ENCODE data around the gene DAPK1.

DAPK1 gene

DNA sequence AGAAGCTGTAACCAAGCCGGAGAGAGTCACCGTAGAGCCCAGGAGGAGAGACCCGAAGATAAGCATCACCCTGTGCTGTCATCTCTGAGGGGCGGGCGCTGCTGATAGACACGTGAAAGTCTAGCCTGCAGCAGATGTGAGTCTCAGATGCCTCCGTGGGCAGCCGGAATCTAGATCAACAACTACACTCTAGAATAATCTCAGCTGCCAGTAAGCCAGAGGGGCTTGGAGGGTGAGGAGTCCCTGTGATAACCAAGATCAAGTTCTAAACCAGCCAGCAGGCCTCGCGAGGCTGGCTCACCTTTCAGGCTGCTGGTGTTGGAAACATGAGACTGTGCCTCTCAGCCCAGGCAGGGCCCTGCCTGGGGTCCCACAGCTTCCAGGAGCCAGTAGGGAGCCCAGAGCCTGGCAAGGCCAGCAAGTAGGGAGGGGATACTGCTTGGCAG, 54.1 kb downstream of the DAPK1 start:
- no peak for ATAC-seq
- no peak for TF ChIP-seq PPARA (CRISPR knock-in tag; IDR thresholded peaks at IDR 0.05; ENCODE audit: borderline replicate concordance)
- TF ChIP-seq CSDC2 (CRISPR knock-in tag; IDR thresholded peaks at IDR 0.05): no peak
- TF ChIP-seq, protein P1, sequence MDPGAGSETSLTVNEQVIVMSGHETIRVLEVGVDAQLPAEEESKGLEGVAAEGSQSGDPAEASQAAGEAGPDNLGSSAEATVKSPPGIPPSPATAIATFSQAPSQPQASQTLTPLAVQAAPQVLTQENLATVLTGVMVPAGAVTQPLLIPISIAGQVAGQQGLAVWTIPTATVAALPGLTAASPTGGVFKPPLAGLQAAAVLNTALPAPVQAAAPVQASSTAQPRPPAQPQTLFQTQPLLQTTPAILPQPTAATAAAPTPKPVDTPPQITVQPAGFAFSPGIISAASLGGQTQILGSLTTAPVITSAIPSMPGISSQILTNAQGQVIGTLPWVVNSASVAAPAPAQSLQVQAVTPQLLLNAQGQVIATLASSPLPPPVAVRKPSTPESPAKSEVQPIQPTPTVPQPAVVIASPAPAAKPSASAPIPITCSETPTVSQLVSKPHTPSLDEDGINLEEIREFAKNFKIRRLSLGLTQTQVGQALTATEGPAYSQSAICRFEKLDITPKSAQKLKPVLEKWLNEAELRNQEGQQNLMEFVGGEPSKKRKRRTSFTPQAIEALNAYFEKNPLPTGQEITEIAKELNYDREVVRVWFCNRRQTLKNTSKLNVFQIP (CRISPR knock-in tag; IDR thresholded peaks at IDR 0.05; ENCODE audit: borderline replicate concordance, low read depth): no peak
- no peak for TF ChIP-seq ZFP30 (CRISPR knock-in tag; IDR thresholded peaks at IDR 0.05)
- no peak for TF ChIP-seq TOX (CRISPR knock-in tag; IDR thresholded peaks at IDR 0.05; ENCODE audit: borderline replicate concordance)
- TF ChIP-seq ZNF70 (CRISPR knock-in tag; IDR thresholded peaks at IDR 0.05): no peak
- no peak for TF ChIP-seq ESRRG (CRISPR knock-in tag; IDR thresholded peaks at IDR 0.05)
- no peak for TF ChIP-seq BACH2 (CRISPR knock-in tag; IDR thresholded peaks at IDR 0.05; ENCODE audit: borderline replicate concordance)
- TF ChIP-seq, protein P2, sequence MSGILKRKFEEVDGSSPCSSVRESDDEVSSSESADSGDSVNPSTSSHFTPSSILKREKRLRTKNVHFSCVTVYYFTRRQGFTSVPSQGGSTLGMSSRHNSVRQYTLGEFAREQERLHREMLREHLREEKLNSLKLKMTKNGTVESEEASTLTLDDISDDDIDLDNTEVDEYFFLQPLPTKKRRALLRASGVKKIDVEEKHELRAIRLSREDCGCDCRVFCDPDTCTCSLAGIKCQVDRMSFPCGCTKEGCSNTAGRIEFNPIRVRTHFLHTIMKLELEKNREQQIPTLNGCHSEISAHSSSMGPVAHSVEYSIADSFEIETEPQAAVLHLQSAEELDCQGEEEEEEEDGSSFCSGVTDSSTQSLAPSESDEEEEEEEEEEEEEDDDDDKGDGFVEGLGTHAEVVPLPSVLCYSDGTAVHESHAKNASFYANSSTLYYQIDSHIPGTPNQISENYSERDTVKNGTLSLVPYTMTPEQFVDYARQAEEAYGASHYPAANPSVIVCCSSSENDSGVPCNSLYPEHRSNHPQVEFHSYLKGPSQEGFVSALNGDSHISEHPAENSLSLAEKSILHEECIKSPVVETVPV (CRISPR knock-in tag; IDR thresholded peaks at IDR 0.05): no peak
- no peak for TF ChIP-seq ZNF565 (CRISPR knock-in tag; conservative IDR thresholded peaks at IDR 0.05; ENCODE audit: low read depth)
- TF ChIP-seq ZNF8 (CRISPR knock-in tag; IDR thresholded peaks at IDR 0.05): no peak
- no peak for TF ChIP-seq ZFP3 (CRISPR knock-in tag; IDR thresholded peaks at IDR 0.05)
- TF ChIP-seq ISL1 (CRISPR knock-in tag; IDR thresholded peaks at IDR 0.05): no peak
- TF ChIP-seq, protein P3, sequence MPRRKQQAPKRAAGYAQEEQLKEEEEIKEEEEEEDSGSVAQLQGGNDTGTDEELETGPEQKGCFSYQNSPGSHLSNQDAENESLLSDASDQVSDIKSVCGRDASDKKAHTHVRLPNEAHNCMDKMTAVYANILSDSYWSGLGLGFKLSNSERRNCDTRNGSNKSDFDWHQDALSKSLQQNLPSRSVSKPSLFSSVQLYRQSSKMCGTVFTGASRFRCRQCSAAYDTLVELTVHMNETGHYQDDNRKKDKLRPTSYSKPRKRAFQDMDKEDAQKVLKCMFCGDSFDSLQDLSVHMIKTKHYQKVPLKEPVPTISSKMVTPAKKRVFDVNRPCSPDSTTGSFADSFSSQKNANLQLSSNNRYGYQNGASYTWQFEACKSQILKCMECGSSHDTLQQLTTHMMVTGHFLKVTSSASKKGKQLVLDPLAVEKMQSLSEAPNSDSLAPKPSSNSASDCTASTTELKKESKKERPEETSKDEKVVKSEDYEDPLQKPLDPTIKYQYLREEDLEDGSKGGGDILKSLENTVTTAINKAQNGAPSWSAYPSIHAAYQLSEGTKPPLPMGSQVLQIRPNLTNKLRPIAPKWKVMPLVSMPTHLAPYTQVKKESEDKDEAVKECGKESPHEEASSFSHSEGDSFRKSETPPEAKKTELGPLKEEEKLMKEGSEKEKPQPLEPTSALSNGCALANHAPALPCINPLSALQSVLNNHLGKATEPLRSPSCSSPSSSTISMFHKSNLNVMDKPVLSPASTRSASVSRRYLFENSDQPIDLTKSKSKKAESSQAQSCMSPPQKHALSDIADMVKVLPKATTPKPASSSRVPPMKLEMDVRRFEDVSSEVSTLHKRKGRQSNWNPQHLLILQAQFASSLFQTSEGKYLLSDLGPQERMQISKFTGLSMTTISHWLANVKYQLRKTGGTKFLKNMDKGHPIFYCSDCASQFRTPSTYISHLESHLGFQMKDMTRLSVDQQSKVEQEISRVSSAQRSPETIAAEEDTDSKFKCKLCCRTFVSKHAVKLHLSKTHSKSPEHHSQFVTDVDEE (CRISPR knock-in tag; IDR thresholded peaks at IDR 0.05): no peak
- no peak for TF ChIP-seq ARNTL (CRISPR knock-in tag; IDR thresholded peaks at IDR 0.05; ENCODE audit: borderline replicate concordance, low read depth)
- TF ChIP-seq GLIS3 (CRISPR knock-in tag; IDR thresholded peaks at IDR 0.05): no peak
- TF ChIP-seq, protein P4, sequence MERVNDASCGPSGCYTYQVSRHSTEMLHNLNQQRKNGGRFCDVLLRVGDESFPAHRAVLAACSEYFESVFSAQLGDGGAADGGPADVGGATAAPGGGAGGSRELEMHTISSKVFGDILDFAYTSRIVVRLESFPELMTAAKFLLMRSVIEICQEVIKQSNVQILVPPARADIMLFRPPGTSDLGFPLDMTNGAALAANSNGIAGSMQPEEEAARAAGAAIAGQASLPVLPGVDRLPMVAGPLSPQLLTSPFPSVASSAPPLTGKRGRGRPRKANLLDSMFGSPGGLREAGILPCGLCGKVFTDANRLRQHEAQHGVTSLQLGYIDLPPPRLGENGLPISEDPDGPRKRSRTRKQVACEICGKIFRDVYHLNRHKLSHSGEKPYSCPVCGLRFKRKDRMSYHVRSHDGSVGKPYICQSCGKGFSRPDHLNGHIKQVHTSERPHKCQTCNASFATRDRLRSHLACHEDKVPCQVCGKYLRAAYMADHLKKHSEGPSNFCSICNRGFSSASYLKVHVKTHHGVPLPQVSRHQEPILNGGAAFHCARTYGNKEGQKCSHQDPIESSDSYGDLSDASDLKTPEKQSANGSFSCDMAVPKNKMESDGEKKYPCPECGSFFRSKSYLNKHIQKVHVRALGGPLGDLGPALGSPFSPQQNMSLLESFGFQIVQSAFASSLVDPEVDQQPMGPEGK (CRISPR knock-in tag; IDR thresholded peaks at IDR 0.05; ENCODE audit: borderline replicate concordance): no peak
- TF ChIP-seq, protein P5, sequence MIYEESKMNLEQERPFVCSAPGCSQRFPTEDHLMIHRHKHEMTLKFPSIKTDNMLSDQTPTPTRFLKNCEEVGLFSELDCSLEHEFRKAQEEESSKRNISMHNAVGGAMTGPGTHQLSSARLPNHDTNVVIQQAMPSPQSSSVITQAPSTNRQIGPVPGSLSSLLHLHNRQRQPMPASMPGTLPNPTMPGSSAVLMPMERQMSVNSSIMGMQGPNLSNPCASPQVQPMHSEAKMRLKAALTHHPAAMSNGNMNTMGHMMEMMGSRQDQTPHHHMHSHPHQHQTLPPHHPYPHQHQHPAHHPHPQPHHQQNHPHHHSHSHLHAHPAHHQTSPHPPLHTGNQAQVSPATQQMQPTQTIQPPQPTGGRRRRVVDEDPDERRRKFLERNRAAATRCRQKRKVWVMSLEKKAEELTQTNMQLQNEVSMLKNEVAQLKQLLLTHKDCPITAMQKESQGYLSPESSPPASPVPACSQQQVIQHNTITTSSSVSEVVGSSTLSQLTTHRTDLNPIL (CRISPR knock-in tag; IDR thresholded peaks at IDR 0.05; ENCODE audit: low read depth): no peak

DNA sequence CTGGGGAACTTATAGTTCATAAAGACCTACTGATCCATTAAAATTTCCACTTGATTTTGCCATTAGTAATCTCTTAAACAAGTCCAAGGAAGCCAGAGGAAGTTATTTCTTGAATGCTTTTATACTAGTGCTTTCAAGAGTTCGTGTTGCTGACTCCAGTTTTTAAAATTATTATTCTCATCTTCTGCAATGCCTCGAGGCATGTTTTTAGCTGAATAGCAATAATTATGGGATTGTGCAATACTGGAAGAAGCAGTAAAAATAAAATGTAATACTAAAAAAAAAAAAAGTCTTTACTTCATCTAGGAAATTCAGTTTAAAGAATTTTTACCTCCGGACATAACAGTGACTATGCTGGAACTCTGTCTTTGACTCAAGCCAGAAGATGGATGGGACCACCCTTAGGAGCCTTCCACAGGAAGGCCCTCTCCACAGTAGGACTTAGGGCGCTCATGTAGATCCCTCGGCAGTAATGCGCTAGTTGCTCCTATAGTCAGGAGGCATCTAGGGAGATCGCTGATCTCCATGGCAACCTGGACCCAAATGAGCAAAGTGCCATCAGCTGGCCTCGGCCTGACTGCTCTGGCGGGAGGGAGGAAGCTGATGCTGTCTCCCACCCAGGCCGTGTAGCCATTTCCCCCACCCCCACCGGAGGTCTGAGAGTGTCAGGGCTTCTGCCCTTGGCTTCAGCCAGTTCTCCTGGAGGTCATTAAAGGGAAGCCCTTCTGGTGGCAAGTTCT, 56.7 kb downstream of the DAPK1 start:
- TF ChIP-seq OSR1 (CRISPR knock-in tag; IDR thresholded peaks at IDR 0.05) (no peak), GLIS3 (CRISPR knock-in tag; IDR thresholded peaks at IDR 0.05) (no peak)
- no peak for ATAC-seq

DNA sequence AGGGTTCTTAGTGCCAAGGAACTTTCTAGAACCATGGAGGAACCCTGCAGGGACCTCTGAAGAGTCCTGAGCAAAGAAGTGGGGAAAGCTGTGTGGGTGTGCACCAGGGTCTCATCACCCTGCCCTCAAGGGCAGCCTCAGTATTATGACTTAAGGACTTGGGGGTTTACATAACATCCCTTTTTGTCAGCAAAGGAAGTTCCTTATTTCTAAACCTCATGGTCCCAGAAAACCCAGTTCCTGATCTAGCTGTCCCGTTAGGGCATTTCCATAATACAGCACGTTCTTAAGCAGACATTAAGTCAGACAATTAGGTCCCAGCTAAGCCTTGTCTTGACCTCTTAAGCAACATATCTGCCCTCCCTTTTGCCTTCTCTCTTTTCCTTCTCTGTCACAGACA, 57.3 kb downstream of the DAPK1 start:
- no peak for ATAC-seq
- no peak for TF ChIP-seq ARNTL (CRISPR knock-in tag; IDR thresholded peaks at IDR 0.05; ENCODE audit: borderline replicate concordance, low read depth)
- no peak for TF ChIP-seq ZC3H10 (CRISPR knock-in tag; IDR thresholded peaks at IDR 0.05)
- TF ChIP-seq BACH2 (CRISPR knock-in tag; IDR thresholded peaks at IDR 0.05; ENCODE audit: borderline replicate concordance): no peak
- no peak for TF ChIP-seq TOX (CRISPR knock-in tag; IDR thresholded peaks at IDR 0.05; ENCODE audit: borderline replicate concordance)
- TF ChIP-seq TCF4 (CRISPR knock-in tag; IDR thresholded peaks at IDR 0.05; ENCODE audit: borderline replicate concordance): no peak
- TF ChIP-seq, protein P4 (CRISPR knock-in tag; IDR thresholded peaks at IDR 0.05; ENCODE audit: borderline replicate concordance): no peak
- TF ChIP-seq ZFP3 (CRISPR knock-in tag; IDR thresholded peaks at IDR 0.05): no peak
- no peak for TF ChIP-seq ZNF8 (CRISPR knock-in tag; IDR thresholded peaks at IDR 0.05)
- no peak for TF ChIP-seq OSR1 (CRISPR knock-in tag; IDR thresholded peaks at IDR 0.05)
- no peak for TF ChIP-seq RARB (CRISPR knock-in tag; IDR thresholded peaks at IDR 0.05)
- TF ChIP-seq GLIS3 (CRISPR knock-in tag; IDR thresholded peaks at IDR 0.05): no peak
- TF ChIP-seq ZNF565 (CRISPR knock-in tag; conservative IDR thresholded peaks at IDR 0.05; ENCODE audit: low read depth): no peak
- TF ChIP-seq SNAI2 (CRISPR knock-in tag; IDR thresholded peaks at IDR 0.05): no peak
- TF ChIP-seq ISL1 (CRISPR knock-in tag; IDR thresholded peaks at IDR 0.05): no peak
- TF ChIP-seq, protein P1 (CRISPR knock-in tag; IDR thresholded peaks at IDR 0.05; ENCODE audit: borderline replicate concordance, low read depth): no peak
- TF ChIP-seq CSDC2 (CRISPR knock-in tag; IDR thresholded peaks at IDR 0.05): no peak
- no peak for TF ChIP-seq PPARA (CRISPR knock-in tag; IDR thresholded peaks at IDR 0.05; ENCODE audit: borderline replicate concordance)

Measured in SK-N-SH treated with all-trans-retinoic acid at 6 μM for 48 hours (cell line).